Naive B cell (primary cell): ENCODE results near the gene CD34. TPM values are rescaled to one million over a fixed set of nuclear protein-coding genes. Genes with fewer than 3 reads are reported as not detected.
A peak's percentile ranks its signal among the peaks of the same experiment; 100 is the strongest.

Source experiments
- ATAC-seq, 2 donors: fragments of 150-1000 bp; cut with Tn5 transposase; 2 replicates each; pipeline ENCODE4 v1.10.0; 2021; ENCODE audit warnings: low read depth in 2 of 2, mild to moderate bottlenecking in 2 of 2, moderate library complexity in 2 of 2
- DNase-seq: peaks from one replicate; pipeline ENCODE4 v3.0.0; 2022
- H3K27ac Mint-ChIP-seq, 6 donors: one replicate each; pipeline ENCODE4 v1.8.0; 2020 to 2022; ENCODE audit warnings: mild to moderate bottlenecking in 6 of 6, mixed read lengths in 6 of 6, moderate library complexity in 5 of 6, inconsistent platforms in 2 of 6
- H3K27me3 Mint-ChIP-seq, 3 donors: one replicate each; pipeline ENCODE4 v1.8.0; 2021 to 2022; ENCODE audit warnings: mixed read lengths in 3 of 3, mild to moderate bottlenecking in 1 of 3
- H3K36me3 Mint-ChIP-seq, 2 donors: one replicate each; pipeline ENCODE4 v1.8.0; 2020 to 2022; ENCODE audit warnings: mixed read lengths in 2 of 2, inconsistent platforms in 1 of 2, mild to moderate bottlenecking in 1 of 2
- H3K4me1 Mint-ChIP-seq, 3 donors: one replicate each; pipeline ENCODE4 v1.8.0; 2020 to 2022; ENCODE audit warnings: mixed read lengths in 3 of 3, inconsistent platforms in 1 of 3, mild to moderate bottlenecking in 1 of 3, moderate library complexity in 1 of 3
- H3K4me3 Mint-ChIP-seq, 8 donors: one replicate each; pipeline ENCODE4 v1.8.0; 2020 to 2022; ENCODE audit warnings: mild to moderate bottlenecking in 8 of 8, mixed read lengths in 8 of 8, moderate library complexity in 8 of 8, inconsistent platforms in 2 of 8
- H3K9me3 Mint-ChIP-seq, 7 donors: one replicate each; pipeline ENCODE4 v1.8.0; 2020 to 2022; ENCODE audit warnings: mixed read lengths in 7 of 7, mild to moderate bottlenecking in 5 of 7, inconsistent platforms in 2 of 7, moderate library complexity in 1 of 7
- polyA plus RNA-seq, 6 donors: library from polyadenylated mRNA; unstranded; fragments of 300-500 nt; fragmentation: Illumina TruSeq; gene quantifications; one replicate each; pipeline ENCODE4 v1.2.3, GENCODE V29; 2021; ENCODE audit warnings: low read depth in 6 of 6

CD34 gene, protein sequence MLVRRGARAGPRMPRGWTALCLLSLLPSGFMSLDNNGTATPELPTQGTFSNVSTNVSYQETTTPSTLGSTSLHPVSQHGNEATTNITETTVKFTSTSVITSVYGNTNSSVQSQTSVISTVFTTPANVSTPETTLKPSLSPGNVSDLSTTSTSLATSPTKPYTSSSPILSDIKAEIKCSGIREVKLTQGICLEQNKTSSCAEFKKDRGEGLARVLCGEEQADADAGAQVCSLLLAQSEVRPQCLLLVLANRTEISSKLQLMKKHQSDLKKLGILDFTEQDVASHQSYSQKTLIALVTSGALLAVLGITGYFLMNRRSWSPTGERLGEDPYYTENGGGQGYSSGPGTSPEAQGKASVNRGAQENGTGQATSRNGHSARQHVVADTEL
- polyA plus RNA-seq, result not detected

GRCh38 chr1:207910591-207911354 is at the start of gene CD34:
Gene CD34 (minus strand): TSS chr1:207911125. CDS start chr1:207911080, 45 bp downstream.
- Mint-ChIP-seq H3K4me1 (peaks cover 16 to 24% (median 18%) of the 10 kb centered on the region in 3 donors), H3K27ac (no peak within 1 kb of the TSS), H3K4me3 (peak within 1 kb of the TSS in 7 of 8 donors; percentile 44 to 77 (median 59)), H3K27me3 (peaks cover 55 to 81% (median 80%) of the 10 kb centered on the region in 3 donors), H3K9me3 (peaks cover 0 to 2% (median 0%) of the 10 kb centered on the region in 7 donors), H3K36me3 (no peaks in the 10 kb centered on the region)
- ATAC-seq (peak; percentile 49 to 51), DNase-seq (no peak)

DNA sequence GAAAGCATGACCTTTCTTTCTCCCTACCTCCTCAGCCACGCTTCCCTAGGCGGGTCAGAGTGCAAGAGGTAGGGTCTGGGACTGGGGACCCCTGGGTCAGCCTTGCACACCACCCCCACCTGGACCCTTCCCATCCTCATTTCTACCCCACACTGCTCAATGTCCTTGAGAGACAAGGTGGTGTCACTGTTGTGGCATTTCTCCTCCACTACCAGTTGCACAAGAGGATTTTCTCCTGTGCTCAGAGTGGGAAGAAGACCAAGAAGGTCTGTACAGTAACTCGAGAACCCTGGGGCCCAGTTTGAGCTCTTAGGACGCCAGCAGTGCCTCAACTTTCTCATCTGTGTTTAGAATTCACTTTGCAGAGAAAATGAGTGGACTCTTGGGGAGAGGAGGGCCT is 49.4 kb upstream of the CD34 start:
- Mint-ChIP-seq H3K4me1 (peaks cover 13 to 35% (median 27%) of the 10 kb centered on the region in 3 donors), H3K4me3 (peak overlapping the region in 5 of 8 donors; percentile 4 to 81 (median 73)), H3K27me3 (peaks cover 49 to 61% (median 52%) of the 10 kb centered on the region in 3 donors), H3K27ac (peak overlapping the region in 1 of 6 donors; percentile 60), H3K9me3 (peaks cover 0 to 4% (median 3%) of the 10 kb centered on the region in 7 donors), H3K36me3 (peaks cover 5 to 8% of the 10 kb centered on the region in 2 donors)
- no peak for ATAC-seq
- DNase-seq, result no peak

DNA sequence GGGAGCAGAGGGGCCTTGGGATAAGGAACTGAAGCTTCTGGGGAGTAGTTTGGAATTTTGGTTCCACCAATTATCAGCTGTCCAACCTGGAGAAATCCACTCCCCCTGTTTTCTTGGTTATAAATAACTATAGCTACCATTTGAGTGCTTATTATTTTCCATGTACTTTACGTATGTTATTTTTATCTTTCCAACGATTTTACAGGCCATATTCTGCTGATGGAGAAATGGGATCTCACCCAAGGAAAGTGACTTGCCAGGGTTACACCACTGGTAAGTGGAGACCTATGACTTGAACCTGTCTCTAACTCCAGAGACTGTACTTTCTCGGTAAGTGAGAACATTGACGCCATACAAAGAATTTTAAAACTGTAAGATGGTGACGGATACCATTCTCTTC is 49.0 kb upstream of the CD34 start:
- Mint-ChIP-seq H3K27ac (peak overlapping the region in 1 of 6 donors; percentile 60), H3K4me1 (peaks cover 14 to 39% (median 31%) of the 10 kb centered on the region in 3 donors), H3K27me3 (peaks cover 51 to 61% (median 52%) of the 10 kb centered on the region in 3 donors), H3K36me3 (peaks cover 5 to 8% of the 10 kb centered on the region in 2 donors), H3K9me3 (peaks cover 0 to 4% (median 3%) of the 10 kb centered on the region in 7 donors), H3K4me3 (peak overlapping the region in 7 of 8 donors; percentile 73 to 88 (median 81))
- ATAC-seq (no peak), DNase-seq (no peak)

GRCh38 chr1:207959141-207959825 is 48.4 kb upstream of the CD34 start:
- peak overlapping the region in 7 of 8 donors; percentile 73 to 88 (median 81) for H3K4me3 Mint-ChIP-seq
- H3K27me3 Mint-ChIP-seq, result peaks cover 47 to 55% (median 52%) of the 10 kb centered on the region in 3 donors
- H3K9me3 Mint-ChIP-seq, result peaks cover 0 to 4% (median 3%) of the 10 kb centered on the region in 7 donors
- peaks cover 14 to 45% (median 31%) of the 10 kb centered on the region in 3 donors for H3K4me1 Mint-ChIP-seq
- DNase-seq (no peak), ATAC-seq (peak in 1 of 2 donors; percentile 17)
- H3K27ac Mint-ChIP-seq, result no peak overlapping the region
- peaks cover 5 to 8% of the 10 kb centered on the region in 2 donors for H3K36me3 Mint-ChIP-seq

DNA sequence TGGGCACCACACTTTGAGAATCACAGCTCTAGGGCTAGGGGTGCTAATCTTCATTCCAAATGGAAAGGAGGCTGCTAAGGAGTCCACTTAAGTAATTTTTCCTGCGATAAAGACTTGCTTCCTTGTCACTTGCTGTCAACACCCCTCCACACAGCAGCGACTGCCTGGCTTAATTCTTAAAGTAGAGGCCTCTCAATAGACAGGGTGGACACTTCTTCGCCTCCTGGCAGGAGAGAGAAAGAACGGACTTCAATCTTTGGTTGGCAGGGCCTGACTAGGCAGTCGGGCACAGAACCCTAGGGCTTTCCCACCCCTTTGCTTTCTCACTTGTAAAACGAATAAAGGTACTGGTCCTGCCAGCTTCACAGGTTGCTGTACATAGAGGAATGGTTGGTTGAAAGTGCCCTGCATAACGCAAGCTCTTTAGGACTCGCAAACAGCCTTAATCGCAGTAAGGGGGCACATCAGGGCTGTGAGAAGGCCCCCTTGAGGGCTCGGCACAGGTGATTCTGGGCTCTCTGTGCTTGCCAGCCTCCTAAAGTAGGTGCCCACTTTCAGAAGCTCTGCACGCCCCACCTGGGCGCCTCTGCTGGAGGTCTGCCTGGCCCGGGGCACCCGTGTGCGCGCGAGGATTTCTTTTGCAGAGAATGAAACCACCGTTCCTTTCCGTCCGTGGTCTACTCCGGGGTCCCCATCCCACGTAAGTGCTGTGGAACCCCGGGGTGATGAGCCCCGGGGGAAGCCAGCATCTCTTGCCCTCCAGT is 47.6 kb upstream of the CD34 start:
- H3K9me3 Mint-ChIP-seq, result peaks cover 0 to 4% (median 3%) of the 10 kb centered on the region in 7 donors
- H3K4me1 Mint-ChIP-seq, result peaks cover 14 to 47% (median 31%) of the 10 kb centered on the region in 3 donors
- peak overlapping the region in 7 of 8 donors; percentile 37 to 78 (median 64) for H3K4me3 Mint-ChIP-seq
- DNase-seq (no peak), ATAC-seq (peak in 1 of 2 donors; percentile 8)
- peaks cover 50 to 55% (median 52%) of the 10 kb centered on the region in 3 donors for H3K27me3 Mint-ChIP-seq
- H3K36me3 Mint-ChIP-seq, result peaks cover 5 to 8% of the 10 kb centered on the region in 2 donors
- H3K27ac Mint-ChIP-seq, result no peak overlapping the region

GRCh38 chr1:207956986-207957385 is 46.1 kb upstream of the CD34 start:
- H3K9me3 Mint-ChIP-seq, result peaks cover 0 to 4% (median 3%) of the 10 kb centered on the region in 7 donors
- no peak for ATAC-seq
- no peak for DNase-seq
- peaks cover 48 to 52% (median 50%) of the 10 kb centered on the region in 3 donors for H3K27me3 Mint-ChIP-seq
- peak overlapping the region in 1 of 6 donors; percentile 33 for H3K27ac Mint-ChIP-seq
- no peak overlapping the region for H3K4me3 Mint-ChIP-seq
- peaks cover 4 to 39% (median 20%) of the 10 kb centered on the region in 3 donors for H3K4me1 Mint-ChIP-seq
- peaks cover 5 to 8% of the 10 kb centered on the region in 2 donors for H3K36me3 Mint-ChIP-seq

- Mint-ChIP-seq H3K27me3 (peaks cover 31 to 32% (median 31%) of the 10 kb centered on the region in 3 donors), H3K9me3 (peaks cover 0 to 4% (median 3%) of the 10 kb centered on the region in 7 donors), H3K4me1 (peaks cover 4 to 31% (median 15%) of the 10 kb centered on the region in 3 donors), H3K36me3 (peaks cover 5 to 8% of the 10 kb centered on the region in 2 donors), H3K4me3 (no peak overlapping the region), H3K27ac (peak overlapping the region in 2 of 6 donors; percentile 10 to 39)
- DNase-seq, result no peak
- peak in 1 of 2 donors; percentile 51 for ATAC-seq
These were observed 43.2 kb upstream of the CD34 start for GRCh38 chr1:207954104-207954503.

DNA sequence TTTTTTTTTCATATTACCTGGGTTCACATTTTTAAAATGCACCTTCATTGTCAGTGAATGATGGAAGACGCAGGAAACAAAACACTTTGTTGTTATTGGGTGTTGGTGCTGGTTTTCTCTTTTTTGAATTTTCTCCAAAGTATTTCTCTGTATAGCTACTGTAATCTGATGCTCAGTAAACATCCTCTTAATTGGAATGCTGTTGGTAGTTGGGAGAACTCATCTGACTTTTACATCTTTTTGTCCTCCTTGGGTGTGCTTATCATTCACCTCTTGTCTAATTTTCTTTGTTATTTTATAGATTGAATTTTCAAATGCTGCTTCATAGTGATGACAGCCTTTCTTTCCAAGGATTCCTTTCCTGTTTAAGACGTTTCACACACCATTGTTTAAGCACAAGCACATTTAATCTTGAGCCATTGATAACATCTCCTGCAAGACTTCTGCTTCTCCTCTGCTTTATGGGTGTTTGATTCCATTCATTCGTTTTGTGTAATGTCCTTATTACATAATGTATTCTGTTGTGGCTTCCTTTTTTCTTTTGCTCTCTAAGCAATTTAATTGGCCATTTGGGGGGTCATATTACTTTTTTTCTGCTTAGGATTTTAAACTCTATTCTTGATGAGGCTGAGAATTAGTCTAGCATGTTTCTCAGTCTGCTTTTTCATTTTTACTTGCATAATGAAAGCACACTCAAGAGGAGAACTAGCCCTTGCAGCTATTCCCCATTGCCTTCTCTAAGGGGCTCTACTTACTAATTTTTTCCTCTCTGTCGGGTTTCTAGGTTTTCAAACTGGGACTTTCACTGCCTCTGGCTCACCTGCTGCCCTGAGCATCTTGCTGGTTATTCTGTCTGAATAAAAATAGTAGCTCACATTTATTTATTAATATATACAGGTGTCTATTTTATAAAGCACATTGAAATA is 42.0 kb upstream of the CD34 start:
- peaks cover 20 to 25% (median 21%) of the 10 kb centered on the region in 3 donors for H3K27me3 Mint-ChIP-seq
- no peak overlapping the region for H3K4me3 Mint-ChIP-seq
- H3K9me3 Mint-ChIP-seq, result peaks cover 0 to 4% (median 3%) of the 10 kb centered on the region in 7 donors
- ATAC-seq (no peak), DNase-seq (no peak)
- peaks cover 5 to 8% of the 10 kb centered on the region in 2 donors for H3K36me3 Mint-ChIP-seq
- H3K4me1 Mint-ChIP-seq, result peaks cover 4 to 26% (median 15%) of the 10 kb centered on the region in 3 donors
- H3K27ac Mint-ChIP-seq, result no peak overlapping the region

DNA sequence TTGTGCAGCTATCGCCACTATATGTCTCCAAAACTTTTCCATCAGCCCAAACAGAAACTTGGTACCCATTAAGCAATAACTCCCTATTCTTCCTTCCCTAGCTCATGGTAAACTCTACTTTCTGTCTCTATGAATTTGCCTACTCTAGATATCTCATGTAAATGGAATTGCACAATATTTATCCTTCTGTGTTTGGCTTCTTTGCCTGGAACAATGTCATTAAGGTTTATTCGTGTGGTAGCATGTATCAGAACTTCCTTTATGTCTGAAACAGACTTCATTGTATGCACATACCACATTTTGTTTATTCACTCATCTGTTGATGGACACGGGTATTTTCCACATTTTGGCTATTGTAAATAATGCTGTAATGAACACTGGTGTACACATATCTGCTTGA is 40.7 kb upstream of the CD34 start:
- DNase-seq (no peak), ATAC-seq (no peak)
- peaks cover 1 to 2% of the 10 kb centered on the region in 2 donors for H3K36me3 Mint-ChIP-seq
- peaks cover 8 to 16% (median 9%) of the 10 kb centered on the region in 3 donors for H3K27me3 Mint-ChIP-seq
- no peak overlapping the region for H3K4me3 Mint-ChIP-seq
- H3K4me1 Mint-ChIP-seq, result peaks cover 4 to 24% (median 15%) of the 10 kb centered on the region in 3 donors
- H3K9me3 Mint-ChIP-seq, result peaks cover 0 to 1% (median 0%) of the 10 kb centered on the region in 7 donors
- no peak overlapping the region for H3K27ac Mint-ChIP-seq

GRCh38 chr1:207950750-207951149 is 39.8 kb upstream of the CD34 start:
- Mint-ChIP-seq H3K4me3 (no peak overlapping the region), H3K9me3 (no peaks in the 10 kb centered on the region), H3K27me3 (peaks cover 0 to 13% (median 0%) of the 10 kb centered on the region in 3 donors), H3K27ac (no peak overlapping the region), H3K36me3 (no peaks in the 10 kb centered on the region), H3K4me1 (peaks cover 4 to 17% (median 7%) of the 10 kb centered on the region in 3 donors)
- no peak for DNase-seq
- no peak for ATAC-seq

- Mint-ChIP-seq H3K4me1 (peaks cover 0 to 6% (median 0%) of the 10 kb centered on the region in 3 donors), H3K27me3 (peaks cover 0 to 4% (median 0%) of the 10 kb centered on the region in 3 donors), H3K36me3 (no peaks in the 10 kb centered on the region), H3K4me3 (no peak overlapping the region), H3K9me3 (no peaks in the 10 kb centered on the region), H3K27ac (no peak overlapping the region)
- ATAC-seq, result no peak
- no peak for DNase-seq
These were observed 38.8 kb upstream of the CD34 start for GRCh38 chr1:207949571-207950195.
